Cerebellar nuclear complex (tissue), 1 donor: ENCODE measurements around the gene LASP1NB.
"Not testable (repeated sequence)": the region's sequence is repeated elsewhere in the genome, so short reads cannot be mapped to it uniquely, and the experiment has no call there.

ENCODE experiments used
- DNase-seq, 2 experiments: peaks; one replicate each; lab custom pipeline; 2025; lab: John Stamatoyannopoulos, UW

Gene LASP1NB

DNA sequence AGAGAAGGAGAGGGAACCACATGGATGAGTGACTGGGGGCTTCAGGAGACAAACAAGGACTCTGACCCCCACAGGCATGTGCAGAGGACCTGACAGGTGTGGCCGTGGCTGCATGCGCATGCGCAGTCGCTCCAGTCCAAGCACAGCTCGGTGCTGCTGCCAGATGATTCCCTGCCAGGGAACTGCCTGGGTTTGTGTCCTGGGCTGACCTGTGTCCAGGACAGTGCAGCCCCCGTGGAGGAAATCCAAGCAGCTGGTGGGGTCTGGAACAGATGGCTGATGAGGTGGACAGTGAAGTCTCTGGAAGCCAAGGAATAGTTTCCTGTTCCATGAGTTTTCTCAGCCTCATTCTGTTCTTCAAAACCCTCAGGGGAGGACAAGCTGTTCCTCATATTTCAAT lies 28.2 kb upstream of the LASP1NB start:
- no peak for DNase-seq

DNA sequence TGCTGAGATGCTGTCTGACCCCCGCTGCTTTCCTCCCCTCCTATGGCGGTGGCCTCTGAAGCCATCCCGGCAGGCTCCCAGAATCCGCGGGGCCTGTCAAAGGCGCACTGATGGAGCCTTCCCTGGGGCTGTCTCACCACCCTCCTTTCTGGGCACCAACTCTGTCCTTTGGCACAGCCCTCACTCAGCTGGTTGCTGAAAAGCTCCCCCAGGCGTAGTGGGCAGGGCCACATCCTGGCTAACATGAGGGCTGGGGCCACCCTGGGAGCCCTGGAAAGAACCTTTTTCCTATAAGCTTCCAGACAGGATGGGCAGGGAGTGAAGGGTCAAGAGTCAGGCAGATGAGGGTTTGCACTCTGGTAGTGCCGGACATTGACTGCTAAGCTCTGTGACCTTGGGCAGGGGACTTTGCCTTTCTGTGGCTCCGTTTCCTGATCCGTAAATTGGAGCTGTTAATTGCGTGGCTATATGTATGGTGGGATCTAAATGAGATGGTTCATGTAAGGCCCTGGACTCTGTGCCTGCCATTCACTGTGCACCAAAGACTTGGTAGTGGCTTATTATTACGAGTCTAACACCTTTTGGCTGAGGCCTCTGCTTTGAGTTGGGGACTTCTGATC lies 27.6 kb upstream of the LASP1NB start:
- DNase-seq = no peak

DNA sequence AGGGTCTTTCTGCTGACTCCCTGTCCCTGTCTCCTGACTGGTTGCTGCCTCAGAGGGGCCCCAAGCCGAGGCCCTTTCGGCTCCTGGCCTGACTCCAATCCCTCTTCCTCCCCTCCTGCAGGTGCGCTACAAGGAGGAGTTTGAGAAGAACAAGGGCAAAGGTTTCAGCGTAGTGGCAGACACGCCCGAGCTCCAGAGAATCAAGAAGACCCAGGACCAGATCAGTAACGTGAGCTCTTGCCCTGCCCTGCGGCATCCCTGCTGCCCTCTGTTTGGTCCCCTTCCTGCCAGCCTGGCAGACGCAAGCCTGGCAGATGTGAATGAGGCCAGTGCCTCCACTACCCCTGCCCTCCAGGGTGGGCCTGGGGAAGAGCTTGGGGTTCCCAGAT lies 27.1 kb upstream of the LASP1NB start:
- no peak for DNase-seq

DNA sequence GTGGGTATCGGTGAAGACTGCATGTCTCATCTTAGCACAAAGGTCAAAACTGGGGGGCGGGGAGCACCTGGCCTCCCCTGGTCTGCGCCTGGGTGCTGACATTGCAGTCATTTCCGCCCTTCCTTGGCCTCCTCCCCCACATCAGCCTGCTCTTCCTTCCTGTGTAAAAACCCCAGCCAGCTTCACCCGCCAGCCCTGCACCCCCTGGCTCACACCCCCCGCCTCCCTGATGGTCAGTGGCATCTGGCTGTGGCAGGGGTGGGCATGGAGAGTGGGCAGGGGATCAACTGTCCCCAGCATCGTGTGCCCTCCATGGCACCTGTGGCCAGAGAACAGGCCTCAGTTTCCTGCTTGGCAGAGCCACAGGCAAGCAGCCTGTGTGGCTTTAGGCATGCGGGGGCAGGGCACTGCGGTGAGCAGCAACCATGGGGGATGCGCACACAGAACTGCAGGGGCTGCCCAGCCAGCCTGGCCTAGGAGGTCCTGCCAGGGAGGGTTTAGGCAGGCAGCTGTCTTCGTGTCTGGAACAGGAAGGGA lies 26.5 kb upstream of the LASP1NB start:
- DNase-seq = no peak

DNA sequence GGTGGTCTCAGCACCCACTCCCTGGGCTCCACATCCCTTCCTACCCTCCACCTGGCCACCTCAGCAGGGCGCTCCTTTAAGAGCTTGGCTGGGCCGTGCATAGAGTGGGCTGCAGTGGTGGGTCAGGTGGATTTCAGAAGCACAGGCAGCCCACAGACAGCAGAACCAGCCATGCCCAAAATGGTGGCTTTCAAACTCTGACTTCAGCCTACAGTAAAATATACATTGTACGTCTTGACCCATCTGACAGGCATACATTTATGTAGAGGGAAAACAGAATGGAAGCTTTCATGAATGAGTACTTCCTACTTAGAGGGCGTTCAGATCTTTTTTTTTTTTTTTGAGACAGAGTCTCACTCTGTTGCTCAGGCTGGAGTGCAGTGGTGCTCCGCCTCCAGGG lies 26.0 kb upstream of the LASP1NB start:
- DNase-seq = no peak

DNA sequence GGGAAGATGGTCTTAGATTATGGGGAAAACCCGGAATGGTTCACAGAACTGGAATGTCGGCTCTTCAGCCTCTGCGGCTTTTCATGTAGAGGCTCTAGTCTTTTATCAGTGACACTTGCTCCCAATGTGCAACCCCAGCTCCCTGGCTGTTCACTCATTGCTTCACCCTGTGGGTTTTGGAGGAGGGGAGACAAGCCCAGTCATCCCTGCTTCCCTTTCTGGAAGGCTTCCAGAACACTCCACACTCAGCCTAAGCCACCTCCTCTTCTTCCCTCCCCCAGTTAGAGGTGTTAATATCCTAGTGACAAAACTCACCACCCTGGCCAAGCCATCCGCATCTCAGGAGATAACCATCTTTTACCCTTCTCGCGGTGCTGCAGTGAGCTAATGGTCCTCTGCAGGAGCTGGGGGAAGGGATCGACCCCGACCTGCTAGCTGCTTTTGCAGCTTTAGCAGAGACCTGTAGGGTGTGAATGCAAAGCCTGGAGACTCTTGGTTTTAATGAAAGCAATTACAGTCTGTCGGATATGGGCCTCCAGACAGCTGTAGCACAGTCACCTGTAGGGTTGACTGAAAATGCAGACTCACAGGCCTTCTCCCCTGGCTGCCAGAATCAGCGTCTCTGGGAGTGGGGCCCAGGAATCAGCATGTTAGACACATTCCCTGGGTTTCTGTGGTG lies 24.3 kb upstream of the LASP1NB start:
- no peak for DNase-seq

DNA sequence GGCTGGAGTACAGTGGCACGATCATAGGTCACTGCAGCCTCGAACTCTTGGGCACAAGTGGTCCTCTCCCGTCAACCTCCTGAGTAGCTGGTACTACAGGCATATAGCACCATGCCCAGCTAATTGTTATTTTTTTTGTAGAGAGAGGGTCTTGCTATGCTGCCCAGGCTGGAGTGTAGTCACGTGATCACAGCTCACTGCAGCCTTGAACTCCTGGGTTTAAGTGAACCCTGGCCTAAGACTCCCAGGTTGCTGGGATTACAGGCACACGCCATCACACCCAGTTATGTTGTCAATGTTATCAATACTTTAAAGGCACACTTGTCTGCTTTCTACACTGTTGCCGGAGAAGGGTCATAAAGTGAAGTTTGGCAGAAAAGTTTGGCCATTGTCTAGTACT lies 22.0 kb upstream of the LASP1NB start:
- no peak for DNase-seq

DNA sequence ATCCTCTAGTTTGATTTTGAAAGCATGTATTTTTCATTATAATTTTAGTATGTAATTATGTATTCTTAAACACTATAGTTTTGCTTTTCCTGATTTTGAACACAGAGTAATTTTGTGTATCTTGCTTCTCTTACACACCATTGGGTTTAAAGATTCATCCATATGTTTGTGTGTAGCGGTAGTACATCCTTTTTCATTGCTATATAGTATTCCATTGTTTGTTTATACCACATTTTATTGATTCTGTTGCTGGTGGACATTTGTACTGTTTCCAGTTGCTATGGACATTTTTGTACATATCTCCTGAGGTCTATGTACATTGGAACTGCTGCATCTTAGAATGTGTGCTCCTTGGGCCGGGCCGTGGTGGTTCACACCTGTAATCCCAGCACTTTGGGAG lies 20.5 kb upstream of the LASP1NB start:
- DNase-seq = no peak

DNA sequence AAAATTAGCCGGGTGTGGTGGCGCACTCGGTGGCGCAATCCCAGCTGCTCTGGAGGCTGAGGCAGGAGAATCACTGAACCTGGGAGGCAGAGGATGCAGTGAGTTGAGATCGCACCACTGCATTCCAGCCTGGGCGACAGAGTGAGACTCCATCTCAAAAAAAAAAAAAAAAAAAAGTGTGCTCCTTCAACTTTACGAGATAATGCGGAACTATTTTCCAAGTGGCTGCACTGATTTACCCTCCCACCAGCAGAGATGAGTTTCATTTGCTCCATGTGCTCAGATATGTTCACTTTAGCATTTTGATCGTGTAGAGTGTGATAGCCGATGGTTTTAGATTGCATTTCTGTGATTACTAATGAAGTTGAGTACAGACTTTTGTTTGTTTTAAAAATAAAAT lies 20.0 kb upstream of the LASP1NB start:
- no peak for DNase-seq

DNA sequence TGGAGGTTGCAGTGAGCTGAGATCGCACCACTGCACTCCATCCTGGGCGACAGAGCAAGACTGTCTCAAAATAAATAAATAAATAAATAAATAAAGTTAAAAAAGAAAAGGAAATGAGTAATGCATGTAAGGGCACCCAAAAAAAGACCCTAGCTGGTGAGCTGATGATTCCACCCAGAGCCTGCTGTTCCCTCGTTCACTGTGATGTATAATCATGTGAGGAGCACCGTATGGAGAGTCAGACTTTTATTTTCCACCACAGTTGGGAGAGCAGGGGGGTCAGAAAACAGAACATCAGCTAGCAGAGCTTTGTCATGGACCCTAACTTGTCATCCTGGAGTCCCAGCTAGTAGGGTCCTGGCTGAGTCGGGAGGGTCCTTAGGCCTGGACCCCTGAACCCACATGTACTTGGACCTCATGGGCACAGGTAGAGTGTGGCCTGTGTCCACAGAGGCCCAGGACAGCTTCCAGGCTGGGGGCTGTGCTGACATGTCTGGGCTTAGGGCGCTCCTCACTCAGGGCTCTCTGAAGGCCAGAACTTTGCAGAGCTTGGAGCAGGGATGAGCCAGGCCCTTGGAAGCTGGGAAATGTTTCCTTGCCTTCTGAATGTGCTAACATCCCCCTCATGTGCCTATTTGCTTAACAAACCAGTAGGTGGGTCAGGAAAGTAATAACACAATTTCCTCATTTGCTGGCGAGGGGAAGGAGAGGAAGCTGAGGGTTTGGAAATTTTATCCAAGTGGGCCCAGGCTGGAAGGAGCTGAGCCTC lies 18.8 kb upstream of the LASP1NB start:
- no peak for DNase-seq

DNA sequence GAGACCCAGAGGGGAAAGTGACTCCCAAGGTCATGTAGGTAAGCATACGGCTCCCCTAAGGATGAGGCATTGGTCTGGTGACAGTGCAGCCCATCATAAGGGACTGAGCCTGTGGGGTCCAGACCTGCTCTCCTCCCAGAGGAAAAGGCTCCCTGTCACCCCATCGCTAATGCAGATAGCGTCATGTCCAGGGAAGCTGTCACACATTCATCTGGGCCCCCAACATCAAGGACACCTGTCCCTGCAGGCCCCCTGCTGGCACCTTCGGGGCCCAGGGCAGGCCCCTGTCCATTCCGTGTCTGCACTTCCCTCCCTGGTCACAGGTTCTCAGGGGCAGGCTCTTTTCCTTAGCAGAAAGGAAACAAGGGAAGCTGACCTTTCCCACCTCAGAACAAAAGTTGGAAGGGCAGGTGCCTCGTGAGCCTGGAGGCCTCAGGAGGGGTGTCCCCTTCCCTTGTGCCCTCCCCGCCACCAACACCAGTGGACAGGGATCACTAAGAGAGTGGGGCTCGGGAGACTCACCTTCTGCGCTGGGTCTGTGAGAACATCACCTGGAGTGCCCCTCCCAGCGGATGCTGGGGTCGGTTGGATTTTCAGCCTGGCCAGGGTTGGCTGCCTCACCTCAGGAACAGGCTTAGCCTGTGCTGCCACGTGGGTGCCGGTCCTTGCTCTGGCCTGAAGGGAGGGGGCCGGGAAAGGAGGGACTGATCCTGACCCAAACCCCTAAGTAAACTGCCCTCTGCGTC lies 17.3 kb upstream of the LASP1NB start:
- DNase-seq = no peak

DNA sequence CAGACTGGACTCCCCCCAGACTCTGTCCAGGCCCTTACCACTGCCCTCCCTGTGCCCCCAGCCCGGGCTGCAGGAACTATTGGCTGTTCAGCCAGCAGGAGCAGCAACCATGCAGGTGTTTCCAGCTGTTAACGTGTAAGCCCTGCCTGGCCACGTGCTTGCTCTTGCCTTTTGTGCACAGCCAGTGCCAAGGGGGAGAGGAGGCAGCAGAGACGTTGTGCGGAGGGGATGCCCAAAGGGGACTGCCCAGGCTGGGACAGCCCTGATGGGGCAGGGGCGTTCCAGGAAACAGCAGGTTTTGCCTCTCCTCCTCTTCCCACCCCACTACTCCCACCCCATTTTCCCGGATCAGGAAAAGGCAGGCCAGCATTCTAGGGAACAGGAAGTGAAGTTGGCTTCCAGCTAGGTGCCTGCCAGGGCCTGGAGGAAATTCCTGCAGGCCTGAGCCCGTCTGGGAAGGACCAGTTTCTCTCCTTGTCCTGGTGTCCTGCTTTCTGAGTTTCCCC lies 16.7 kb upstream of the LASP1NB start:
- no peak for DNase-seq

DNA sequence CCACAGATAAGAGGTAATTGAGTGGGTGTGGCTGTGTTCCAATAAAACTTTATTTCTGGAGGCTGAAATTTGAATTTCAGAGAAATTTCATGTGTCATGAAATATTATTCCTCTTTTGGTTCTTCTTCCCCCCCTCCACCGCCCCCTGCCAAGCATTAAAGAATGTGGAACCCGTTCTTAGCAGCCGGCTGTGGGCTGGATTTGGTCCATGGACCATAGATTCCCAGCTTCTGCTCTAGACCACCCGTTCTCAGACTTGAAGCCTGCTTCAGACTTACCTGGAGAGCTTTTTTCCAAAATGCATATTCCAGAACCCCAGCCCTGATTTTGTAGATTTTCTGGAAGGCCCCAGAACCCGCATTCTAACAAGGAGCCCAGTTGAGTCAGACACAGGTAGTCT lies 15.1 kb upstream of the LASP1NB start:
- DNase-seq = no peak

DNA sequence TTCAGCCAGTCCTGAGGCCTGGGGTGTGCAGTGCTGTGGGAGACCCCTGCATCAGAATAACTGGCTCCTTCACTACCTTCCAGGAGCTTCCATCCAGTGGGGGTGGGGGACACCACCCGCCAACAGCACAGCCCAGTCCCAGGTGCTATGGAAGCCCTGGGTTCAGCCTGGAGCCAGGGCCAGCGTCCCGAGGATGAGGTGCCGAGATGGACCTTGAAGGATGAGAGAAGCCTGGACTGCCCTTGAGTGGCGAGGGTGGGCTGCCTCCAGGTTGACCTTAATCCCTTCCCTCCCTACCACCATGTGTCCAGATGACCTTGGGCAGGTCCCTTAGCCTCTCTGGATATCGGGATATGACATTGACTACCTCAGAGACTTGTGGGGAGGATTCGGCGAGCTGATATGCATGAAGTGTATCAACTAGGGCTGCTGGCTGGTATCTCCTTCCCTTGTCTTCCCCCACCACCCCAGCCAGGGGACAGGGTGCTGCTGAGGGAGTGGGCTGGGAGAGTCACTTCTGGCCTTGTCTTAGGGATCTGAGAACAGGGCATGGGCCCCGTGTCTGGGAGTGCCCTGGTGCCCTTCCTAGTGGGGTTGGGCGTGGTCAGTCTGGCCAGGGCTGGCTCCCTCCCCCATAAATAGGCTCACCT lies 14.2 kb upstream of the LASP1NB start:
- DNase-seq = no peak

DNA sequence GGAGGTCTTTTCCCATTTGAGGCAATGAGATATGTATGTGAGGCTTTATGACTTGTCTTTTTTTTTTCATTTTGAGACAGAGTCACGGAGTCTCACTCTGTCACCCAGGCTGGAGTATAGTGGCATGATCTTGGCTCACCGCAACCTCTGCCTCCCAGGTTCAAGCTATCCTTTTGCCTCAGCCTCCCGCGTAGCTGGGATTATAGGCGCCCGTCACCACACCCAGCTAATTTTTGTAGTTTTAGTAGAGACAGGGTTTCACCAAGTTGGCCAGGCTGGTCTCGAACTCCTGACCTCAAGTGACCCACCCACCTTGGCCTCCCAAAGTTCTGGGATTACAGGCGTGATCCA lies 13.7 kb upstream of the LASP1NB start:
- not testable (repeated sequence) for DNase-seq

DNA sequence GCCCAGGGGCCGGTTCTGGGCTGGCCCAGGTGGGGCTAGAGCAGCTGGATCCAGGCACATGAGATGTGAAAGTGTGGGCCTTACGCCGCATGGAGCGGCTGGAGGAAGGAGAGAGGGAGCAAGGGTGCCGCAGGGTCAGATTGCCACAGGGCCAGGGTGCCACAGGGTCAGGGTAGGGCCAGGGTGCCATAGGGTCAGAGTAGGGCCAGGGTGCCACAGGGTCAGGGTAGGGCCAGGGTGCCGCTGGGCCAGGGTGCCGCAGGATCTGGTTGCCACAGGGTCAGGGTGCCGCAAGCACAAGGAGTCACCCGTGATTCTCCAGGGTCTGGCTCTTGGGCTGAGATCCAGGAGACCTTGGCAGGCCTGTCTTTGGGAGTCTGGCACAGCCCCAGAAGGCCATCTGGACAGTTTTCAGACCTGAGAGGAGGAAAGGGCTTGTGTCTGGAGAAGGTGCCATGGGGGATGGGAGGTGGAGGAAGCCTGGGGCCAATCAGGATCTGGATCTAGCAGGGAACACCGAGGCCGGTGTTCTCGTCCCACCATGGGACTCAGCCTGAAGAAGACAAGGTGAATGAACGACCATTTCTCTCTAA lies 13.1 kb upstream of the LASP1NB start:
- peak in 1 of 2 experiments; percentile 9 for DNase-seq

DNA sequence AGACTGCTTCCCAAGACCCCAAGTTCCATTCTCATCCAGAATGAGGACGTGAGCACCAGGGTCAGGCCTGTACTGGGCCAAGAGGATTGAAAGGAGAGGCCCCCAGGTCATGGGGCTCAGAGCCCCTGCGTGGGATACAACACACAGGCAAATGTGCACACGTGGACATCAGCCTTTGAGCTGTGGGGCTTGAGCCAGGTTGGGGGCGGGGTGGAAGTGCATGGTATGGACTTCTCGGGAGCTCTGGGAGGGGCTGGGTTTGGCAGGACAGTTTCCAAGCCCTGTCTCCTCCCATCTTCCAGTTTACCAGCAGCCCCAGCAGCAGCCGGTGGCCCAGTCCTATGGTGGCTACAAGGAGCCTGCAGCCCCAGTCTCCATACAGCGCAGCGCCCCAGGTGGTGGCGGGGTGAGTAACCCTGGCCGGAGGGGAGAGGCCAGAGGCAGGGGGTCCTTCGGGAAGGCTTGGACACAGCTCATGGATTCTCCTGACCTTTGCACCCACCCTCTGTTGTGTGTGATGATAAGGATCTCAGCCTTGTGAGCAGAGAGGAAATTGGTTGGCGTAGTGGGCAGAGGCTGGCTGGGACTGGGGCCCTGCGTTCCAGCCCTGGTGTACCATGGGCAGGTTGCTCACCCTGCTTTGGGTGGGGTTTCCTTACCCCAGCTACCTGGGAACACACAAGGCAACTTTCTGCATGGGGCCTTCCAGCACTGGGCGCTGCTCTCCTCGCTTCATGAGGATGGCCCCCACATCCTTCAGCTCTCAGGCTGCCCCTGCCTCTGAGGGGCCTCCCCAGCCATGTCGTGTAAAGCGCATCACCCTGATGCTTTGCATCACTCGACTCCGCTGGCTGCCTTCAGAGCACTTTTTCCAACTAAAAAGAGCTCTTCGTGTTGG lies 10.4 kb upstream of the LASP1NB start:
- DNase-seq = no peak

DNA sequence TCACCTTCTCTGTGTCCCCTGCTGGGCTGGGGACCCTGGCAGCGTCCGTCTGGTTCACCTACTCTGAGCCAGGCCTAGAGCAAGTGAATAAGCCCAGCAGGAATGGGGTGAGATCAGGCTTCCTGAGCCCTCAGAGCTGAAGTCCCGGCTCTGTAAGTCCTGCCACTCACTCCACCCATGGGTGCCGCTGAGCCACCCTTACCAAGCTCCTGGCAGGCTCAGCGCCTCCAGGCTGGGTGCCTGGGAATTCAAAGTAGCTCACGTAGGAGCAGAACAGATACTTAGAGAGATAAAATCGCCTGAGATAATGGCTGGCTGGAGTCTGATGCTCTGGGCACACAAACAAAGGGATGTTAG lies 9.8 kb upstream of the LASP1NB start:
- DNase-seq = no peak

DNA sequence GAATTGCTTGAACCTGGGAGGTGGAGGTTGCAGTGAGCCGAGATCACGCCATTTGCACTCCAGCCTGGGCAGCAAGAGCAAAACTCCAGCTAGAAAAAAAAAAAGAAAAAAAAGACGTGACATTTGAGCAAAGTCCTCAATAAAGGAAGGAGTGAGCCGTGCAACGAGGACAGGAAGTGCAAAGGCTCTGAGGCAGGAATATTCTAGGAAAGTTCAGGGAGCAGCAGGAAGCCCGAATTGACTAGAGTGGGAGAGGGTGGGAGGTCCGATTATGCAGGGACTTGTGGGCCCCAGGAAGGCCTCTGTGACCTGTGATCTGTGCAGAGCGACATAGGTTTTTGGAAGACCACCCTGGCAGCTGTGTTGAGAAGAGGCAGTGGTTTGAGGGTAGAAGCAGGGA lies 8.6 kb upstream of the LASP1NB start:
- DNase-seq = no peak

DNA sequence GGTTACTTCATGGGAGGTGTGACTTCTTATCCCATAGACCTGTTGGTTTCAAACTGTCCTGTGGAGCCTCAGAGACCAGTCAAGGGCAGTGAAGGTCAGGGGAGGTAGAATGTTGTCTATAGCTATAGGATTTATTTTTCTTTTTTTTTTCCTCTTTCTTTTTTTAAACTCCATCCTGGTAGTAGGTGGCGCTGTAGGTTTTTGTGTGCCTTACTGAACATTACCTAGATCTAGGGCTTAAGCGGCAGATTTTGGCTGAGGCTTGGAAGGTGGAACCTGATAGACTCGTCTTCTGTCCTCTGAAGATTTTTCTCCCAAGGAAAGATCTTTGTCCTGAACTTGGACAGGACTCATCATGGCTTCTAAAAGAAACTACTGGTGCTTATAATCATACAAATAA lies 8.2 kb upstream of the LASP1NB start:
- DNase-seq = no peak
